DND-41 (cell line): Measurements from ENCODE around the gene MAP4K5.
"Not testable (repeated sequence)": the region's sequence is repeated elsewhere in the genome, so short reads cannot be mapped to it uniquely, and the experiment has no call there.

Experiments
- ATAC-seq: fragments of 200-7000 bp; cut with Tn5 transposase; 3 replicates; pipeline ENCODE4 v1.9.1; 2021; ENCODE audit warnings: low read depth; ENCODE audit not compliant: insufficient read depth
- DNase-seq: peaks from one replicate; pipeline ENCODE4 v3.0.0-alpha.2; 2020
- H2AFZ ChIP-seq: 2 replicates; pipeline ENCODE4 v1.6.0; 2012; ENCODE audit warnings: low read depth, low read length
- H3K27ac ChIP-seq: 2 replicates; pipeline ENCODE4 v1.5.1; 2012; ENCODE audit warnings: low read length, inconsistent platforms
- H3K27me3 ChIP-seq: fragments of 200-600 bp; sonication (generic); 2 replicates; pipeline ENCODE4 v1.6.0; 2012; ENCODE audit warnings: low read length, mild to moderate bottlenecking, inconsistent platforms; ENCODE audit not compliant: insufficient read depth, poor library complexity
- H3K36me3 ChIP-seq: 2 replicates; pipeline ENCODE4 v1.5.1; 2012; ENCODE audit warnings: low read length, inconsistent platforms; ENCODE audit not compliant: insufficient read depth
- H3K4me1 ChIP-seq: 2 replicates; pipeline ENCODE4 v1.5.1; 2012; ENCODE audit warnings: mild to moderate bottlenecking, low read length; ENCODE audit not compliant: insufficient read depth
- H3K4me2 ChIP-seq: 2 replicates; pipeline ENCODE4 v1.6.0; 2012; ENCODE audit warnings: mild to moderate bottlenecking, moderate library complexity, low read length, inconsistent platforms; ENCODE audit not compliant: insufficient read depth
- H3K4me3 ChIP-seq, 2 experiments: fragments of 200-600 bp in 1 of 2; shearing (Covaris generic) in 1 of 2; 2 replicates each; pipeline ENCODE4 v1.5.1; 2012 to 2016; ENCODE audit warnings: inconsistent platforms in 2 of 2, low read length in 2 of 2, mild to moderate bottlenecking in 2 of 2, low read depth in 1 of 2, moderate library complexity in 1 of 2
- H3K79me2 ChIP-seq: 2 replicates; pipeline ENCODE4 v1.6.0; 2012; ENCODE audit warnings: low read length, inconsistent platforms; ENCODE audit not compliant: insufficient read depth
- H3K9ac ChIP-seq: 2 replicates; pipeline ENCODE4 v1.6.0; 2012; ENCODE audit warnings: low read depth, mild to moderate bottlenecking, inconsistent platforms, low read length, moderate library complexity
- H3K9me3 ChIP-seq: 2 replicates; pipeline ENCODE4 v1.5.1; 2012; ENCODE audit warnings: low read length, moderate library complexity, mild to moderate bottlenecking, inconsistent platforms; ENCODE audit not compliant: insufficient read depth, severe bottlenecking
- H4K20me1 ChIP-seq: 2 replicates; pipeline ENCODE4 v1.6.0; 2012; ENCODE audit warnings: low read length; ENCODE audit not compliant: insufficient read depth
- CTCF ChIP-seq: IDR thresholded peaks from 2 replicates; pipeline ENCODE4 v1.5.1; 2012; ENCODE audit warnings: borderline replicate concordance, low read length, moderate library complexity, mild to moderate bottlenecking; ENCODE audit not compliant: poor library complexity, severe bottlenecking; ENCODE audit errors: extremely low read depth
- EZH2 ChIP-seq: IDR thresholded peaks from 3 replicates; pipeline ENCODE4 v1.6.1; 2012; ENCODE audit warnings: borderline replicate concordance, low read depth, mild to moderate bottlenecking, moderate library complexity, low read length, inconsistent platforms; ENCODE audit not compliant: severe bottlenecking

MAP4K5 gene

DNA sequence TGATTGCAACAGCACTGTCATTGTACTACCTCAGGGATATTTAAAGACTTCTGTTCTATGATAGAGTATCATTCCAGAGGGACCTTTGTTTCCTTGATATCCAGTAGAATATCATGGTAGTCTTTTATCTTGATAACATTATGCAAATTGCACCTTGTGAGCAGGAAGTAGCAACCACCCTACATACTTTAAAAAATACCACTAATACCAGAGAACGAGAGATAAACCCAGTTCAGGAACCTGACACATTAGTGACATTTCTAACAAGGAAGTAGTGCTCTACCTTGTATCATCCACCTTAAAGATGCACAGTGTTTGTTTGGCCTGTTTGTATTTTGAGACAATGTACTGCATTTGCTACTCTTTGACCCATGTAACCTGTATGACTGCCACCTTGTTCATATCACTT, 8.8 kb upstream of the MAP4K5 start:
- Histone ChIP-seq H3K79me2 (no peaks in the 10 kb centered on the region), H3K4me1 (peaks cover 7% of the 10 kb centered on the region), H3K27ac (no peak overlapping the region), H3K9ac (no peak overlapping the region), H3K9me3 (peaks cover 2% of the 10 kb centered on the region), H3K36me3 (no peaks in the 10 kb centered on the region), H3K4me2 (no peak overlapping the region), H2AFZ (no peak overlapping the region), H4K20me1 (no peaks in the 10 kb centered on the region), H3K27me3 (no peaks in the 10 kb centered on the region), H3K4me3 (no peak overlapping the region)
- no peak for DNase-seq
- TF ChIP-seq EZH2 (no peak), CTCF (no peak)
- ATAC-seq: no peak

GRCh38 chr14:50539051-50539450, 6.7 kb upstream of the MAP4K5 start:
- ATAC-seq (no peak), DNase-seq (no peak)
- Histone ChIP-seq H3K79me2 (no peaks in the 10 kb centered on the region), H3K4me1 (peaks cover 7% of the 10 kb centered on the region), H3K27ac (no peak overlapping the region), H3K27me3 (no peaks in the 10 kb centered on the region), H2AFZ (no peak overlapping the region), H3K36me3 (no peaks in the 10 kb centered on the region), H3K4me2 (no peak overlapping the region), H3K9ac (no peak overlapping the region), H4K20me1 (no peaks in the 10 kb centered on the region), H3K4me3 (no peak overlapping the region), H3K9me3 (peaks cover 2% of the 10 kb centered on the region)
- no peak for TF ChIP-seq EZH2
- no peak for TF ChIP-seq CTCF

DNA sequence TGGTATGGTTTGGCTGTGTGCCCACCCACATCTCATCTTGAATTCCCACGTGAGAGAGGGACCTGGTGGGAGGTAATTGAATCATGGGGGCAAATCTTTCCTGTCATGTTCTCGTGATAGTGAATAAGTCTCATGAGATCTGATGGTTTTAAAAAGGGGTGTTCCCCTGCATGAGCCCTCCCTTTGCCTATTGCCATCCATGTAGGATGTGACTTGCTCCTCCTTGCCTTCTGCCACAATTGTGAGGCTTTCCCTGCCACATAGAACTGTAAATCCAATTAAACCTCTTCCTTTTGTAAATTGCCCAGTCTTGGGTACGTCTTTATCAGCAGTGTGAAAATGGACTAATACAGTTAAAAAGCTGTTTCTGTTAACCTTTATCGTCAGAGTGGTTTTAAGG, 5.7 kb upstream of the MAP4K5 start:
- not testable (repeated sequence) for ATAC-seq, DNase-seq, H3K9me3 ChIP-seq, H3K4me1 ChIP-seq, H3K4me3 ChIP-seq, H2AFZ ChIP-seq, H3K27ac ChIP-seq, H3K9ac ChIP-seq, H3K4me2 ChIP-seq, H3K36me3 ChIP-seq, H3K79me2 ChIP-seq, H3K27me3 ChIP-seq, H4K20me1 ChIP-seq

DNA sequence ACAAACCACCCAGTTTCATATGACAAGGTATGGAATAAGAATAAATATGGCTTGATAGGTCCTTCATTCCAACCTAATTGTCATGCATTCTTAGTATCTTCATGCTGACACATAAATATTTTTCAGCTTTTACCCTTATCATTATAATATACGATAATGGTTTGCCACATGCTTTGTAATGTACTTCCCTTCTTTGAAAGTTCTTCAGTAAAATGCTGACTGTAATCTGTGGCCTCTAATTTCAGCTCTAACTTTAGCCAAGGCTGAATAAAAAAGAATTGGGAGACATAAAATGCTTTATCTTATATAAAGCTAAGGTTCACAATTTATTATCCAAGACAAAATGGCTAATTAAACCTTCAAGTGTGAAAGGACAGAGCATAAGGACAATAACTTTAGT, 2.6 kb upstream of the MAP4K5 start:
- Histone ChIP-seq H4K20me1 (peaks cover 7% of the 10 kb centered on the region), H3K36me3 (peaks cover 1% of the 10 kb centered on the region; the same call in 1 of the 2 replicates), H3K27ac (no peak overlapping the region), H3K4me2 (no peak overlapping the region), H3K4me3 (no peak overlapping the region), H3K9me3 (peaks cover 2% of the 10 kb centered on the region), H3K79me2 (peaks cover 22% of the 10 kb centered on the region), H3K4me1 (peaks cover 24% of the 10 kb centered on the region), H2AFZ (no peak overlapping the region), H3K27me3 (no peaks in the 10 kb centered on the region), H3K9ac (no peak overlapping the region)
- no peak for TF ChIP-seq CTCF
- ATAC-seq (no peak), DNase-seq (no peak)
